ENCODE results near the gene ATP9B. TPM values are rescaled to one million over a fixed set of nuclear protein-coding genes. Genes with fewer than 3 reads are reported as not detected.

ATP9B gene
- total RNA-seq, 2 donors from 2014 or later: 15.4 to 17.6 TPM

- Histone ChIP-seq H3K27ac (no peak overlapping the region), H3K36me3 (peaks cover 27% of the 10 kb centered on the region), H3K4me1 (peaks cover 0 to 8% of the 10 kb centered on the region in 2 donors), H3K4me3 (no peak overlapping the region), H3K27me3 (no peaks in the 10 kb centered on the region), H3K9me3 (no peaks in the 10 kb centered on the region)
- DNase-seq (ENCODE audit: low spot score): no peak
- TF ChIP-seq, protein P1, sequence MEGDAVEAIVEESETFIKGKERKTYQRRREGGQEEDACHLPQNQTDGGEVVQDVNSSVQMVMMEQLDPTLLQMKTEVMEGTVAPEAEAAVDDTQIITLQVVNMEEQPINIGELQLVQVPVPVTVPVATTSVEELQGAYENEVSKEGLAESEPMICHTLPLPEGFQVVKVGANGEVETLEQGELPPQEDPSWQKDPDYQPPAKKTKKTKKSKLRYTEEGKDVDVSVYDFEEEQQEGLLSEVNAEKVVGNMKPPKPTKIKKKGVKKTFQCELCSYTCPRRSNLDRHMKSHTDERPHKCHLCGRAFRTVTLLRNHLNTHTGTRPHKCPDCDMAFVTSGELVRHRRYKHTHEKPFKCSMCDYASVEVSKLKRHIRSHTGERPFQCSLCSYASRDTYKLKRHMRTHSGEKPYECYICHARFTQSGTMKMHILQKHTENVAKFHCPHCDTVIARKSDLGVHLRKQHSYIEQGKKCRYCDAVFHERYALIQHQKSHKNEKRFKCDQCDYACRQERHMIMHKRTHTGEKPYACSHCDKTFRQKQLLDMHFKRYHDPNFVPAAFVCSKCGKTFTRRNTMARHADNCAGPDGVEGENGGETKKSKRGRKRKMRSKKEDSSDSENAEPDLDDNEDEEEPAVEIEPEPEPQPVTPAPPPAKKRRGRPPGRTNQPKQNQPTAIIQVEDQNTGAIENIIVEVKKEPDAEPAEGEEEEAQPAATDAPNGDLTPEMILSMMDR (IDR thresholded peaks at IDR 0.05): no peak
Measured at GRCh38 chr18:79410731-79411613, 341.8 kb downstream of the ATP9B start.

DNA sequence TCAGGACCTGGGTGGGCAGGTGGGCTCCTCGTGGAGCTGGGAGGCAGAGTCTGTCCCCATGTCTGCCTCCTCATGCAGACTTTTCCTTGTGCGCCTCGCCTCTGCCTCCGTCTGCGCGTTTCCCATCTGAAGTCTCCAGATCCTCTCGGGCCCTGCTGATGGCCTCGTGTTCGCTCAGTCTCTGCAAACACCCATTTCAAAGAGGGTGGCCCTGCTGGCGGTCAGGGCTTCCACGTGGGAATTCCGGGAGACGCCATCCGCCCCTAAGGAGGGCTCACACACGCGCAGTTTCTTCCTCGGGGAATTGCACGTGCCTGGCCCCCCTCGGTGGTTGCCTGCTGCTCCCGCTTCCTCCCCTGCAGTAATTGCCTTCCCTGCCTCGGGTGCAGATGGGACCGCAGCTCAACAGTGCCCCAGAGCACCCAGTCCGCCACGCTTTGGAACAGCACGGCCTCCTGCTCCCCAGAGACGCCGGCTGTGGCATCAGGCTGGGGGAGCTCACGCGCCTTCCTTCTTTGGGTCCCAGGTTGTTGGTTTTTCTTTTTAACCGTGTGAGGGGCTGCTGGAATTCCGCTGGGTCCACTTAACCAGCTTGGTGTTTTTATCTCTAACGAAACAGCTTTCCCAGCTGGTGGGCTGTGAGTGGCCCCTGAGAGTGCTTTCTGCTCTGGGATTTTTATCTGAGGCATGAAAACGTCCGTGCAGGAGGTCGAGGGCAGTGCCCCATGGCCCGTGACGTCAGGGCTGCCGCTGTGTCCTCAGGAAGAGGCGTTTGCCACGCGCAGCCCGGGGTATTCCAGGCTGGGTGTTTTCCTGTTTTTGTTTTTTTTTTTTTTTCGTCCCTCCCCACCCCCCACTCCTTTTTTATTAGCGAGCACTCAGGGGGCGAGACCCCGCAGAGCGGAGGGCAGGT, 342.7 kb downstream of the ATP9B start:
- Histone ChIP-seq H3K4me1 (no peaks in the 10 kb centered on the region), H3K27me3 (no peaks in the 10 kb centered on the region), H3K9me3 (no peaks in the 10 kb centered on the region), H3K36me3 (peaks cover 27% of the 10 kb centered on the region), H3K4me3 (no peak overlapping the region), H3K27ac (no peak overlapping the region)
- TF ChIP-seq, protein P1 (IDR thresholded peaks at IDR 0.05): no peak
- no peak for DNase-seq (ENCODE audit: low spot score)

DNA sequence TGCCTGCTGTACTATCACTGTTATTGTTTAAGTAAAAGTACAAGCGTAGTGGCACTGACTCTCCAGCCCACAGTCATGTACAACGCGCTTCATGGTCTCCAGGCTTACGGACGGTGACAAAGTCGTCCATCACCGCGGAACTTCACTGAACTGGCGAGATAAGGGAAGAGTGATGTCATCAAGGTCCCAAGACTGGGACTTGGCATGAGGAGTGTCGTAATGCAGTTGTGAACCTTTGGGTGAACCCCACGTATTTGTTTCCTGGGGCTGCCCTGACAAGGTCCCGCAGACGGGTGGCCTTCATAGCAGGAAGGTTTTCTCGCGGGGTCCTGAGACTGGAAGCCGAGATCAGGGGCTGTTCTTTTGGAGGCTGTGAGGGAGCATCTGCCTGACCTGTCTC, 343.8 kb downstream of the ATP9B start:
- TF ChIP-seq, protein P1 (IDR thresholded peaks at IDR 0.05): no peak
- H3K36me3 ChIP-seq: peaks cover 27% of the 10 kb centered on the region
- no peaks in the 10 kb centered on the region for H3K27me3 ChIP-seq
- H3K4me1 ChIP-seq: no peaks in the 10 kb centered on the region
- H3K27ac ChIP-seq: no peak overlapping the region
- no peaks in the 10 kb centered on the region for H3K9me3 ChIP-seq
- DNase-seq (ENCODE audit: low spot score): no peak
- H3K4me3 ChIP-seq: no peak overlapping the region

- TF ChIP-seq, protein P1 (IDR thresholded peaks at IDR 0.05): no peak
- H3K9me3 ChIP-seq: no peaks in the 10 kb centered on the region
- no peaks in the 10 kb centered on the region for H3K4me1 ChIP-seq
- H3K27me3 ChIP-seq: no peaks in the 10 kb centered on the region
- no peak overlapping the region for H3K4me3 ChIP-seq
- no peak for DNase-seq (ENCODE audit: low spot score)
- no peak overlapping the region for H3K27ac ChIP-seq
- H3K36me3 ChIP-seq: peaks cover 27% of the 10 kb centered on the region
Measured at GRCh38 chr18:79413426-79413825, 344.2 kb downstream of the ATP9B start.

- Histone ChIP-seq H3K9me3 (no peaks in the 10 kb centered on the region), H3K27ac (no peak overlapping the region), H3K4me3 (no peak overlapping the region), H3K4me1 (no peaks in the 10 kb centered on the region), H3K27me3 (no peaks in the 10 kb centered on the region), H3K36me3 (peaks cover 27% of the 10 kb centered on the region)
- TF ChIP-seq, protein P1 (IDR thresholded peaks at IDR 0.05): no peak
- DNase-seq (ENCODE audit: low spot score): no peak
Measured at GRCh38 chr18:79413901-79414300, 344.7 kb downstream of the ATP9B start.

All from right atrium auricular region (tissue), 2 donors.